Panc1 (cell line): ENCODE data around the gene PARVG. TPM values are rescaled to one million over a fixed set of nuclear protein-coding genes. Genes with fewer than 3 reads are reported as not detected.

Experiments
- ATAC-seq: fragments of 200-7000 bp; cut with Tn5 transposase; 2 replicates; pipeline ENCODE4 v1.9.1; 2020; ENCODE audit warnings: mild to moderate bottlenecking, moderate library complexity
- BruUV-seq: library from RNA; stranded (reverse); fragments of 400-500 nt; replicated peaks from 2 replicates; lab custom pipeline; 2021; lab: Mats Ljungman, UMichigan
- CTCF ChIA-PET: fragments of 300-600 bp; sonication (Branson Sonifier 250); formaldehyde crosslinking; loops from one replicate; lab custom pipeline; 2022; ENCODE audit warnings: antibody characterized with exemption; lab: Charles Lee
- POLR2A ChIA-PET: fragments of 300-600 bp; sonication (Branson Sonifier 250); formaldehyde crosslinking; loops from one replicate; lab custom pipeline; 2022; ENCODE audit warnings: antibody characterized with exemption; lab: Charles Lee
- DNase-seq: peaks from one replicate; pipeline ENCODE4 v3.0.0-alpha.2; 2010; ENCODE audit warnings: low read depth, low spot score
- H3K27ac ChIP-seq: 2 replicates; pipeline ENCODE4 v1.5.1; 2011; ENCODE audit warnings: mild to moderate bottlenecking, low read length, inconsistent platforms
- H3K27me3 ChIP-seq: fragments of 200-500 bp; sonication (Bioruptor generic); 2 replicates; pipeline ENCODE4 v1.6.0; 2014; ENCODE audit warnings: low read length, inconsistent platforms; ENCODE audit not compliant: control insufficient read depth, insufficient read depth
- H3K36me3 ChIP-seq: fragments of 200-500 bp; sonication (Bioruptor generic); 2 replicates; pipeline ENCODE4 v1.5.1; 2014; ENCODE audit warnings: inconsistent platforms, mild to moderate bottlenecking, low read length, moderate library complexity; ENCODE audit not compliant: control insufficient read depth, insufficient read depth
- H3K4me1 ChIP-seq: 2 replicates; pipeline ENCODE4 v1.5.1; 2011; ENCODE audit warnings: inconsistent platforms, mild to moderate bottlenecking, low read length, moderate library complexity; ENCODE audit not compliant: control insufficient read depth, insufficient read depth
- H3K4me3 ChIP-seq, 2 experiments: 2 replicates each; pipeline ENCODE4 v1.5.1; 2011 to 2012; ENCODE audit warnings: low read depth in 2 of 2, low read length in 2 of 2, mild to moderate bottlenecking in 2 of 2, inconsistent platforms in 1 of 2, moderate library complexity in 1 of 2
- H3K9me3 ChIP-seq: fragments of 200-500 bp; sonication (Bioruptor generic); 2 replicates; pipeline ENCODE4 v1.5.1; 2014; ENCODE audit warnings: low read depth, mild to moderate bottlenecking, inconsistent platforms, low read length, moderate library complexity; ENCODE audit not compliant: control insufficient read depth, insufficient read depth
- CTCF ChIP-seq: fragments of 450-650 bp; IDR thresholded peaks from 2 replicates; pipeline ENCODE4 v1.5.1; 2017; ENCODE audit warnings: mild to moderate bottlenecking
- POLR2AphosphoS5 ChIP-seq: IDR thresholded peaks from 2 replicates; pipeline ENCODE4 v1.6.1; 2012; ENCODE audit warnings: mild to moderate bottlenecking, low read depth, low read length, moderate library complexity
- REST ChIP-seq, 2 experiments: IDR thresholded peaks; 2 replicates each; pipeline ENCODE4 v1.6.1; 2011 to 2012; ENCODE audit warnings: low read depth in 2 of 2, control low read depth in 1 of 2, low read length in 1 of 2, mild to moderate bottlenecking in 1 of 2, moderate library complexity in 1 of 2; ENCODE audit not compliant: insufficient read depth in 1 of 2
- SIN3A ChIP-seq: IDR thresholded peaks from 2 replicates; pipeline ENCODE4 v1.6.1; 2012; ENCODE audit warnings: low read depth, mild to moderate bottlenecking, low read length, moderate library complexity, borderline replicate concordance; ENCODE audit not compliant: insufficient read depth
- TCF7L2 ChIP-seq: IDR thresholded peaks from 2 replicates; pipeline ENCODE4 v1.6.1; 2011; ENCODE audit warnings: mild to moderate bottlenecking, low read depth, low read length, inconsistent platforms
- in situ Hi-C: cut with HindIII; loops from 2 replicates; pipeline ENCODE4 v1.10.0; 2016; ENCODE audit warnings: low sequenced_read_pairs, low pct_unique_long_range_greater_than_20kb
- intact Hi-C: fragments of 100-400 bp; cut with micrococcal nuclease; formaldehyde crosslinking; loops from one replicate; pipeline ENCODE4 v1.10.0; 2022; ENCODE audit not compliant: unreplicated experiment
- total RNA-seq: library from RNA; stranded (reverse); gene quantifications from one replicate; pipeline ENCODE4 v1.2.1, GENCODE V29; 2021; ENCODE audit not compliant: unreplicated experiment

The PARVG gene
- total RNA-seq, 1 experiment from 2014 or later: 0.21 TPM

DNA sequence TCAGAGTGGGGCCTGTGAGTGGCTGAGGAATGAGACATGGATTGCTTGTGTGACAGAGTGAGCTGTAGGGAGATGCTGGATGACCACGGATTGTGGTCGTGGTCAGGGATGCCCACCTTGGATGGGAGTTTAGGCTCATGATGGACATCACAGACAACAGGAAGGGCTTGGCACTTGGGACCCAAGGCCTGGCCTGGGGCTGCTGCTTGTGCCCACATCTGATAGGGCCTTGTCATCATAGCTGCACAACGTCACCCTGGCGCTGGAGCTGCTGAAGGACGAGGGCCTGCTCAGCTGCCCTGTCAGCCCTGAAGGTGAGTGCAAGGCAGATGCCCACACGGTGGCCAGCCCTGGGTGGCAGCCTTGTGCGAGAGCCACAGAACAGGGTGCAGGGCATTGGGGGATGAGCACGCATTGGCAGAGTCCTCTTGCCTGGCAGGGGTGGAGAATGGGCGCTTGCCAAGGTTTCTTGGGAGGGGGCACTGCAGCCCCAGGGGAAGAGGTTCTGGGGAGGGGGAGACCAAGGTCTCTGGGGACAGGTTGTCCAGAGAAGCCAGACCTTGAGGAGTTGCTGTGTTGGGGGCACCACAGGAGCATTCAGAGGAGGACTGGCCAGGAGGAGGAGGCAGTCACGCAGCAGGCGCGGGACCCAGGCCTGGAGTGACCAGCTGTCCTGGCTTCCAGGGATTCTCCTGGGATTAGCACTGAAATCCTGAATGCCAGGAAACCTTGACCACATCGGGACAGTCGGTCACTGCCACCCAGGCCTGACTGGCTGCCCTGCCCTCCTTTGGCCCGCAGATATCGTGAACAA lies 25.0 kb downstream of the PARVG start:
- intact Hi-C loops: no loop called here
- CTCF ChIA-PET: no interaction called here
- DNase-seq (no peak), ATAC-seq (no peak)
- Histone ChIP-seq H3K27ac (no peak overlapping the region), H3K4me1 (no peaks in the 10 kb centered on the region), H3K36me3 (no peaks in the 10 kb centered on the region), H3K4me3 (no peak overlapping the region), H3K9me3 (no peaks in the 10 kb centered on the region), H3K27me3 (no peaks in the 10 kb centered on the region)
- TF ChIP-seq TCF7L2 (no peak), REST (IDR thresholded peaks at IDR 0.05; ENCODE audit: insufficient read depth in 1 of 2, low read depth in 2 of 2, low read length in 1 of 2) (no peak)
- POLR2A ChIA-PET: no interaction called here
- BruUV-seq: no TSS peak
- in situ Hi-C loops: no loop called here

DNA sequence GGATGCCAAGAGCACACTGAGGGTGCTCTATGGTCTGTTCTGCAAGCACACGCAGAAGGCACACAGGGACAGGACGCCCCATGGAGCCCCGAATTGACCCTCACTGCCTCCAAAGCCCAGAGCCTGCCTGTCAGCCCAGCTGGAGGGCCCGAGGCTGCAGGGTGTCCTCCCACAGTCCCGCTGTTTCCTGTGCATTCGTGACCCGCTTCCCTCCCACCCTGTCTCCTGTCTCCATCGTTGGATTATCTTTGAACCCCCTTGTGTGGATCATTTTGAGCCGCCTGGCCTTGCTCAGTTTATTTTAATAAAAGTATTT lies 25.6 kb downstream of the PARVG start:
- TF ChIP-seq REST (IDR thresholded peaks at IDR 0.05; ENCODE audit: insufficient read depth in 1 of 2, low read depth in 2 of 2, low read length in 1 of 2) (no peak), SIN3A (no peak), POLR2AphosphoS5 (no peak), CTCF (no peak), TCF7L2 (no peak)
- Histone ChIP-seq H3K27ac (no peak overlapping the region), H3K4me1 (no peaks in the 10 kb centered on the region), H3K27me3 (no peaks in the 10 kb centered on the region), H3K4me3 (no peak overlapping the region), H3K9me3 (no peaks in the 10 kb centered on the region), H3K36me3 (no peaks in the 10 kb centered on the region)
- ATAC-seq (no peak), DNase-seq (no peak)
- POLR2A ChIA-PET: no interaction called here
- intact Hi-C loops: no loop called here
- no TSS peak for BruUV-seq
- CTCF ChIA-PET: no interaction called here
- in situ Hi-C loops: no loop called here
